ENCODE data around the gene TNFRSF6B.

Gene TNFRSF6B

GRCh38 chr20:63714858-63715257 lies 18.4 kb downstream of the TNFRSF6B start:
- TF ChIP-seq TAF1 (IDR thresholded peaks at IDR 0.05; ENCODE audit: borderline replicate concordance, insufficient read depth, low read length) (no peak), SIN3A (IDR thresholded peaks at IDR 0.05; ENCODE audit: borderline replicate concordance, insufficient read depth, low read length) (no peak), FOXP2 (optimal IDR thresholded peaks at IDR 0.05; ENCODE audit: borderline replicate concordance, extremely low read depth, extremely low read length, insufficient read depth) (no peak), POLR2AphosphoS5 (IDR thresholded peaks at IDR 0.05; ENCODE audit: low read depth, low read length) (no peak), REST (IDR thresholded peaks at IDR 0.05; ENCODE audit: insufficient read depth in 1 of 2, low read depth in 2 of 2, low read length in 2 of 2) (no peak)

- TF ChIP-seq FOXP2 (optimal IDR thresholded peaks at IDR 0.05; ENCODE audit: borderline replicate concordance, extremely low read depth, extremely low read length, insufficient read depth), result no peak
- no peak for TF ChIP-seq TAF1 (IDR thresholded peaks at IDR 0.05; ENCODE audit: borderline replicate concordance, insufficient read depth, low read length)
- TF ChIP-seq REST (IDR thresholded peaks at IDR 0.05; ENCODE audit: insufficient read depth in 1 of 2, low read depth in 2 of 2, low read length in 2 of 2), result no peak
- TF ChIP-seq POLR2AphosphoS5 (IDR thresholded peaks at IDR 0.05; ENCODE audit: low read depth, low read length), result no peak
- no peak for TF ChIP-seq SIN3A (IDR thresholded peaks at IDR 0.05; ENCODE audit: borderline replicate concordance, insufficient read depth, low read length)
Observed at GRCh38 chr20:63718996-63719395, 22.5 kb downstream of the TNFRSF6B start.

GRCh38 chr20:63731410-63731809 lies 35.0 kb downstream of the TNFRSF6B start:
- TF ChIP-seq FOXP2 (optimal IDR thresholded peaks at IDR 0.05; ENCODE audit: borderline replicate concordance, extremely low read depth, extremely low read length, insufficient read depth) (no peak), REST (IDR thresholded peaks at IDR 0.05; ENCODE audit: insufficient read depth in 1 of 2, low read depth in 2 of 2, low read length in 2 of 2) (no peak), TAF1 (IDR thresholded peaks at IDR 0.05; ENCODE audit: borderline replicate concordance, insufficient read depth, low read length) (no peak), SIN3A (IDR thresholded peaks at IDR 0.05; ENCODE audit: borderline replicate concordance, insufficient read depth, low read length) (no peak), POLR2AphosphoS5 (IDR thresholded peaks at IDR 0.05; ENCODE audit: low read depth, low read length) (no peak)

- no peak for TF ChIP-seq FOXP2 (optimal IDR thresholded peaks at IDR 0.05; ENCODE audit: borderline replicate concordance, extremely low read depth, extremely low read length, insufficient read depth)
- no peak for TF ChIP-seq SIN3A (IDR thresholded peaks at IDR 0.05; ENCODE audit: borderline replicate concordance, insufficient read depth, low read length)
- TF ChIP-seq TAF1 (IDR thresholded peaks at IDR 0.05; ENCODE audit: borderline replicate concordance, insufficient read depth, low read length), result no peak
- TF ChIP-seq REST (IDR thresholded peaks at IDR 0.05; ENCODE audit: insufficient read depth in 1 of 2, low read depth in 2 of 2, low read length in 2 of 2), result no peak
- TF ChIP-seq POLR2AphosphoS5 (IDR thresholded peaks at IDR 0.05; ENCODE audit: low read depth, low read length), result no peak
Observed at GRCh38 chr20:63732118-63733095, 36.0 kb downstream of the TNFRSF6B start.

Measured in PFSK-1 (cell line).